Activated CD4-positive, alpha-beta T cell treated with anti-CD3 and anti-CD28 coated beads for 36 hours (primary cell): ENCODE measurements around the gene USP3. TPM values are rescaled to one million over a fixed set of nuclear protein-coding genes. Genes with fewer than 3 reads are reported as not detected.

ENCODE experiments used
- ATAC-seq: fragments of 200-7000 bp; cut with Tn5 transposase; one replicate; pipeline ENCODE4 v1.10.0; 2021; ENCODE audit warnings: mild to moderate bottlenecking, moderate library complexity
- CTCF ChIA-PET: fragments of 350-600 bp; sonication (Branson Sonifier 250); formaldehyde crosslinking; loops from one replicate; lab custom pipeline; 2021; ENCODE audit warnings: antibody characterized with exemption; lab: Charles Lee
- POLR2A ChIA-PET: fragments of 350-600 bp; sonication (Branson Sonifier 250); formaldehyde crosslinking; loops from one replicate; lab custom pipeline; 2021; ENCODE audit warnings: antibody characterized with exemption, inconsistent platforms; lab: Charles Lee
- DNase-seq: peaks from one replicate; pipeline ENCODE4 v3.0.0-alpha.2; 2020
- H3K27ac Mint-ChIP-seq: one replicate; pipeline ENCODE4 v1.8.0; 2021; ENCODE audit warnings: mixed read lengths
- H3K27me3 Mint-ChIP-seq: one replicate; pipeline ENCODE4 v1.8.0; 2021; ENCODE audit warnings: mixed read lengths
- H3K36me3 Mint-ChIP-seq: one replicate; pipeline ENCODE4 v1.8.0; 2021; ENCODE audit warnings: low read depth, mixed read lengths
- H3K4me1 Mint-ChIP-seq: one replicate; pipeline ENCODE4 v1.8.0; 2021; ENCODE audit warnings: mixed read lengths
- H3K4me3 Mint-ChIP-seq: one replicate; pipeline ENCODE4 v1.8.0; 2021; ENCODE audit warnings: mild to moderate bottlenecking, moderate library complexity, mixed read lengths
- H3K9me3 Mint-ChIP-seq: one replicate; pipeline ENCODE4 v1.8.0; 2021; ENCODE audit warnings: low read depth, mixed read lengths
- intact Hi-C, 2 experiments: fragments of 100-400 bp; cut with DNase I in 1 of 2; cut with micrococcal nuclease in 1 of 2; formaldehyde crosslinking; loops; one replicate each; pipeline versions ENCODE4 v1.14.2 to v1.15.1; 2022 to 2024; cut with DNase I, micrococcal nuclease
- total RNA-seq, 2 experiments: library from RNA; stranded (reverse); gene quantifications; one replicate each; pipeline ENCODE4 v1.2.3, GENCODE V29; 2021

The USP3 gene
- total RNA-seq, 2 experiments from 2014 or later = 51.1 to 51.7 TPM

- no peak for ATAC-seq
- H3K4me3 Mint-ChIP-seq = no peak overlapping the region
- H3K27me3 Mint-ChIP-seq = no peaks in the 10 kb centered on the region
- H3K4me1 Mint-ChIP-seq = peaks cover 4% of the 10 kb centered on the region
- no peak for DNase-seq
- peaks cover 46% of the 10 kb centered on the region for H3K36me3 Mint-ChIP-seq
- no peaks in the 10 kb centered on the region for H3K9me3 Mint-ChIP-seq
- CTCF ChIA-PET = interaction anchor here (1.0 to 1.2 kb wide), 2 partner anchors 12 to 13 kb away, joined by 3 to 4 read pairs; no protein-coding TSS in a partner anchor
- POLR2A ChIA-PET = interaction anchor here (0.7 kb wide), 1 partner anchor 115 kb away, joined by 3 read pairs; no protein-coding TSS in a partner anchor
- H3K27ac Mint-ChIP-seq = no peak overlapping the region
- intact Hi-C loops = no loop called here
Observed at GRCh38 chr15:63623232-63623969, 119.0 kb downstream of the USP3 start.

DNA sequence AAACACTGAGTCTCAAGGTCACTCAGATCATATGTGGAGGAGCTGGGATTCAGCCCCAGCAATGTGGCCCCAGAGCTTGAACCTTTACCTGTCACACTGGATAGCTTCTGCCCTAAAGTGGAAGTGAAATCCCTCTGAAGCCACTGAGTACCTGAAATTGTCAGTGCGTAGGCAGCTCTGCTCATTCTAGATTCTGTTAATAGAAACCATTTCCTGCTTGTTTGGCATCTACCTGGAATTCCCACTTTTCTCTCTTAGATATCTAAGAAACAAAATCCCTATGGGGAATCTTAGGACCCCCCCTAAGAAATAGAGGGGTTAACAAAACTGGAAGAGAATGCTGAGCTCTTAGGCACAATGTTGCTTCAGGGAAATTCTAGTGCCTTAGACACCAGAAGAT, 122.6 kb downstream of the USP3 start:
- DNase-seq (no peak), ATAC-seq (no peak)
- peaks cover 50% of the 10 kb centered on the region for H3K36me3 Mint-ChIP-seq
- H3K4me1 Mint-ChIP-seq = peaks cover 4% of the 10 kb centered on the region
- intact Hi-C loops = no loop called here
- H3K4me3 Mint-ChIP-seq = no peak overlapping the region
- CTCF ChIA-PET = interaction anchor here (0.6 to 1.1 kb wide), 6 partner anchors 17 to 420 kb away, joined by 3 to 6 read pairs (median 3); partner anchors contain the start of gene DAPK2
- no peaks in the 10 kb centered on the region for H3K27me3 Mint-ChIP-seq
- peak overlapping the region; percentile 37 for H3K27ac Mint-ChIP-seq
- POLR2A ChIA-PET = no interaction called here
- H3K9me3 Mint-ChIP-seq = no peaks in the 10 kb centered on the region

- ATAC-seq = no peak
- POLR2A ChIA-PET = no interaction called here
Observed at GRCh38 chr15:63628123-63628822, 123.9 kb downstream of the USP3 start.

GRCh38 chr15:63630036-63630751, 125.8 kb downstream of the USP3 start:
- ATAC-seq = no peak
- H3K4me3 Mint-ChIP-seq = no peak overlapping the region
- no peaks in the 10 kb centered on the region for H3K9me3 Mint-ChIP-seq
- H3K27me3 Mint-ChIP-seq = no peaks in the 10 kb centered on the region
- no peak overlapping the region for H3K27ac Mint-ChIP-seq
- CTCF ChIA-PET = interaction anchor here (0.7 to 1.0 kb wide), 2 partner anchors 62 to 164 kb away, joined by 3 read pairs; no protein-coding TSS in a partner anchor
- peaks cover 4% of the 10 kb centered on the region for H3K4me1 Mint-ChIP-seq
- H3K36me3 Mint-ChIP-seq = peaks cover 47% of the 10 kb centered on the region
- no peak for DNase-seq
- POLR2A ChIA-PET = no interaction called here
- intact Hi-C loops = no loop called here

More at GRCh38 chr15:63628123-63628822, 123.9 kb downstream of the USP3 start:
- Mint-ChIP-seq H3K4me1 (peaks cover 4% of the 10 kb centered on the region), H3K9me3 (no peaks in the 10 kb centered on the region), H3K36me3 (peaks cover 48% of the 10 kb centered on the region), H3K4me3 (no peak overlapping the region), H3K27ac (peak overlapping the region; percentile 76), H3K27me3 (no peaks in the 10 kb centered on the region)
- no peak for DNase-seq
- intact Hi-C loops = no loop called here
- CTCF ChIA-PET = interaction anchor here (0.6 to 1.8 kb wide), 8 partner anchors 15 to 713 kb away, joined by 3 to 6 read pairs (median 3); no protein-coding TSS in a partner anchor

DNA sequence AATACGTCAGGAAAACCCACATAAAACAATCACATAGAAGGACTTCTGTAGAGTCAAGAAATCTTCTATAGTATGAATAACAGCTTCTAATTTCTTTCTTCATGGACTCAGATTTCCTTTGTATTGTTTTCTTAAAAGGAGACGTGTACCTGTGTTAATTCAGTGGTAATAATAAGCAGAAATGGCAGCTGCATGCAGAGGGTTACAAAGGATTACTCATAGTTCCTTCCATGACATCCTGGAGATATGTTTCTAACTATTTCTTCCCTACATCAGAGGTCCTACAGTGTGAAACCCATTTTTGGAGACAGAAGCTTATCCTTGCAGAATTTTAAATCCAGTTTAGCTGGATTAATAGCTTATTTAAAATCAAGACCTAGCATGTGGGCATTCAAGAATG, 128.9 kb downstream of the USP3 start:
- Mint-ChIP-seq H3K4me3 (no peak overlapping the region), H3K27ac (no peak overlapping the region), H3K4me1 (peaks cover 11% of the 10 kb centered on the region), H3K9me3 (no peaks in the 10 kb centered on the region), H3K36me3 (peaks cover 43% of the 10 kb centered on the region), H3K27me3 (no peaks in the 10 kb centered on the region)
- POLR2A ChIA-PET = no interaction called here
- DNase-seq (no peak), ATAC-seq (no peak)
- intact Hi-C loops = no loop called here
- CTCF ChIA-PET = interaction anchor here (0.6 to 1.1 kb wide), 5 partner anchors 10 to 196 kb away, joined by 3 read pairs; no protein-coding TSS in a partner anchor

GRCh38 chr15:63634154-63634553, 129.8 kb downstream of the USP3 start:
- no peak for DNase-seq
- Mint-ChIP-seq H3K9me3 (no peaks in the 10 kb centered on the region), H3K36me3 (peaks cover 40% of the 10 kb centered on the region), H3K27ac (peak overlapping the region; percentile 22), H3K4me3 (no peak overlapping the region), H3K4me1 (peaks cover 17% of the 10 kb centered on the region), H3K27me3 (no peaks in the 10 kb centered on the region)
- no peak for ATAC-seq
- CTCF ChIA-PET = interaction anchor here (0.6 kb wide), 1 partner anchor 80 kb away, joined by 3 read pairs; no protein-coding TSS in a partner anchor
- intact Hi-C loops = no loop called here
- POLR2A ChIA-PET = no interaction called here

- Mint-ChIP-seq H3K27ac (peak overlapping the region; percentile 47), H3K36me3 (peaks cover 35% of the 10 kb centered on the region), H3K4me1 (peaks cover 17% of the 10 kb centered on the region), H3K9me3 (no peaks in the 10 kb centered on the region), H3K27me3 (no peaks in the 10 kb centered on the region), H3K4me3 (no peak overlapping the region)
- peak; percentile 71 for ATAC-seq
- DNase-seq = no peak
- ChIA-PET POLR2A (no interaction called here), CTCF (interaction anchor here (1.2 kb wide), 1 partner anchor 27 kb away, joined by 5 read pairs; no protein-coding TSS in a partner anchor)
- intact Hi-C loops = no loop called here
Observed at GRCh38 chr15:63636518-63637061, 132.2 kb downstream of the USP3 start.

- H3K4me1 Mint-ChIP-seq = peaks cover 17% of the 10 kb centered on the region
- ChIA-PET POLR2A (interaction anchor here (0.6 kb wide), 1 partner anchor 210 kb away, joined by 3 read pairs; no protein-coding TSS in a partner anchor), CTCF (interaction anchor here (0.6 to 2.4 kb wide), 3 partner anchors 400 to 1035 kb away, joined by 4 to 8 read pairs (median 4); no protein-coding TSS in a partner anchor)
- peak; percentile 69 for ATAC-seq
- H3K27me3 Mint-ChIP-seq = no peaks in the 10 kb centered on the region
- no peak overlapping the region for H3K4me3 Mint-ChIP-seq
- DNase-seq = no peak
- peaks cover 29% of the 10 kb centered on the region for H3K36me3 Mint-ChIP-seq
- no peaks in the 10 kb centered on the region for H3K9me3 Mint-ChIP-seq
- intact Hi-C loops = no loop called here
- H3K27ac Mint-ChIP-seq = peak overlapping the region; percentile 20
Observed at GRCh38 chr15:63638839-63639238, 134.4 kb downstream of the USP3 start.

DNA sequence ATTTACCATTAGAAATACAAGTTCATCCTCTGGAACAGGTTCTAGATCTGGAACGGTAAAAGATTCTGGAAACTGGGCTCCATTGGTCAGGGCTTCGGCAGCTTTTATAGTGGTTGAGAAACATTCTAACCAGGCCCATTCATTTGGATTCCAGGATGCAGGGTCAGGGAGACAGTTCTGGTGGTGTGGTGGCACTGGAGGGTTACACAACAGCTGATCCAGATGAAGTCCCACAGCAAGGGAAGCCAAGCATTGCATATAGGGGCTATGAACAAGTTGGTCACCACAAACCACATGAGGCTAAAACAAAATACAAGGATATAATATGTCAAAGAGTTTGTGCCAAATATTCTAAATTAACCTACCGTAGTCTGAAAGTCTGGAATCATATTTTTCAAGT, 135.8 kb downstream of the USP3 start:
- POLR2A ChIA-PET = no interaction called here
- no peak for ATAC-seq

More for the DNA sequence above, 135.8 kb downstream of the USP3 start:
- H3K36me3 Mint-ChIP-seq = peaks cover 25% of the 10 kb centered on the region
- no peak for DNase-seq
- H3K9me3 Mint-ChIP-seq = no peaks in the 10 kb centered on the region
- no peaks in the 10 kb centered on the region for H3K27me3 Mint-ChIP-seq
- no peak overlapping the region for H3K4me3 Mint-ChIP-seq
- H3K27ac Mint-ChIP-seq = no peak overlapping the region
- intact Hi-C loops = no loop called here
- CTCF ChIA-PET = interaction anchor here (0.8 to 1.1 kb wide), 3 partner anchors 25 to 410 kb away, joined by 4 to 7 read pairs (median 5); no protein-coding TSS in a partner anchor
- H3K4me1 Mint-ChIP-seq = peaks cover 17% of the 10 kb centered on the region
